ENCODE measurements around the gene AGO4. TPM values are rescaled to one million over a fixed set of nuclear protein-coding genes. Genes with fewer than 3 reads are reported as not detected.
"Not testable (repeated sequence)": the region's sequence is repeated elsewhere in the genome, so short reads cannot be mapped to it uniquely, and the experiment has no call there.

Gene AGO4
- total RNA-seq, 1 experiment from 2014 or later, result 7.1 TPM

DNA sequence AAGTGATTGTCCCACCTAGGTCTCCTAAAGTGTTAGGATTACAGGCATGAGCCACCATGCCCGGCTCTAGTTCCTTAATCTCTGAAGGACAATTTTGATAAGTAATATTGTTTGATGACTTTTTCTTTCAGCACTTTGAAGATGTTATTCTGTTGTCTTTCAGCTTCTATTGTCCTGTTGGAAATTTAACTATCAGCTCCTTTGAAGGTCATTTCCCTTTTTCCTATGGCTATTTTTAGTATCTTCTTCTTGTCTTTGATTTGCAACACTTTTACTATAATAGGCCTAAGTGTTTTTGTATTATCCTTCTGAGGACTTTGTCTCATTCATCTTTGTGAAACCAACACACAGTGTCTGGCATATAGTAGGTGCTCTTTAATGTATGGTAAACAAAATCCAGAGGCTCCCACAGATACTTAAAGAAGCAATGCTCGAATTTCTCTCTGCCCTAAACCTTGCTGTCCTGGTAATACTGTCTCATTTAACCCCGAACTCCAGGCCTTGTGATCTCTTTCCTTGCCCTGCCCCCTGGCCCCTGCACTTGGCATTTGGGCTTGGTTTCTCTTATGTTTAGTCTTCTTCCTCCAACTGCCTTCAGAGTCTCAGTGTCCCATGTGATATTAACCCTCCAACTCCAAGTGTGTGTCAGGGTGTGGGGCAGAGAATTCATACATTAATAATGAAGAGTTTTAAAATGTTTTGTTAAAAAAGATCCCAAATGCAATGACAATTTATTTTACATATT is 56.2 kb downstream of the AGO4 start:
- DNase-seq (ENCODE audit: low read depth), result no peak

DNA sequence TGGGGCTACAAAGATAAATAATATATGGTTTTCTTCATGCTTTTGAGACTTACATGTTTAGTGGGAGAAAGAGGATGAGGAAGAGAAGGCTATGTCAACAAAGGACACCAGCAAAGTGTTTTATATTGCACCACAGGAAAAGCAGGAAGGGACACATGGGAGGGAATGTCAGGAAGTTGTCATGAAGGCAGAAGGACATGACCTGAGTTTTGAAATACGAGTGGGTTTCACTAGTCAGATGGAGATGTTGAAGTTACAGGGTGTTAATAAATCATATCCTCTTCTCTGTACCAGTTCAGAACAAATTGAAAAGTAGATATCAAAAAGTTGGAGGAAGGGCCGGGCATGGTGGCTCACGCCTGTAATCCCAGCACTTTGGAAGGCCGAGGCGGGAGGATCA is 57.0 kb downstream of the AGO4 start:
- no peak for DNase-seq (ENCODE audit: low read depth)

DNA sequence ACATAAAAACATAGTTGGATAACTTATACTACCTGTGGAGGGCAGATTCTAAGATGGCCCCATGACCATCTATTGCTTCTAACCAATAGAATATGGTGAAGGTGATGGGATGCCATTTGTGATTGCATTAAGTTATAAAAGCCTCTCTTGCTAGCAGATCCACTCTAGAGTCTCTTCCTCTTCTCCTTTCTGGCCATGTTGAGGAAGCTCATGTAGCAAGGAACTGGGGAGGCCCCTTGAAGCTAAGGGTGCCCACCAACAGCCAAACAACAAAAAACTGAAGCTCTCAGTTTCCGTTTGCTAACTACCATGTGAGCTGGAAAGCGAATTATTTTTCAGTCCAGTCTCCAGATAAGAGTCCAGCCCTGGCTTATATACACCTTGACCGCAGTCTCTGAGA is 59.2 kb downstream of the AGO4 start:
- no peak for DNase-seq (ENCODE audit: low read depth)

DNA sequence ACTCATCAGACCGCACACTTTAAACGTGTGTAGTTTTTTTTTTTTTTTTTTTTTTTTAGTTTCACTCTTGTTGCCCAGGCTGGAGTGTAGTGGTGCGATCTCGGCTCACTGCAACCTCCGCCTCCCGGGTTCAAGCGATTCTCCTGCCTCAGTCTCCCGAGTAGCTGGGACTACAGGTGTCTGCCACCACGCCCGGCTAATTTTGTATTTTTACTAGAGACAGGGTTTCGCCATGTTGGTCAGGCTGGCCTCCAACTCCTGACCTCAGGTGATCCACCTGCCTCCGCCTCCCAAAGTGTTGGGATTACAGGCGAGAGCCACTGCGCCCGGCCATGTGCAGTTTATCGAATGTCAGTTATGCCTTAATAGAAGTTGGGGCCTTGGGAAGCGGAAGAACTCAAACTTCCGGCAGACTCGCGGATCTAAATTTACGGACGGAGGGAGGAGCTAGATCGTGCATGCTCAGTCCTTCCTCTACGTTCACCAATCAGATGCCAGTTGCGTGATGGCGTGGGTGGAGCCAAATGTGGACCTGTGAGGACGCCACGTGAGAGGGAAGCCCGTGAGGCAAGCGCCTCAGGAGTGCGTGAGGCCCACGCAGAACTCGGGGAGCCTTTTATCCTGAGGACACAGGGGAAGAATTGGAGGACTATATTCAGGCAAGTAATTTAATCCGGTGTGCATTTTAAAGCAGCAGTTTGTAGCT is 61.6 kb downstream of the AGO4 start:
- DNase-seq (ENCODE audit: low read depth), result not testable (repeated sequence)

DNA sequence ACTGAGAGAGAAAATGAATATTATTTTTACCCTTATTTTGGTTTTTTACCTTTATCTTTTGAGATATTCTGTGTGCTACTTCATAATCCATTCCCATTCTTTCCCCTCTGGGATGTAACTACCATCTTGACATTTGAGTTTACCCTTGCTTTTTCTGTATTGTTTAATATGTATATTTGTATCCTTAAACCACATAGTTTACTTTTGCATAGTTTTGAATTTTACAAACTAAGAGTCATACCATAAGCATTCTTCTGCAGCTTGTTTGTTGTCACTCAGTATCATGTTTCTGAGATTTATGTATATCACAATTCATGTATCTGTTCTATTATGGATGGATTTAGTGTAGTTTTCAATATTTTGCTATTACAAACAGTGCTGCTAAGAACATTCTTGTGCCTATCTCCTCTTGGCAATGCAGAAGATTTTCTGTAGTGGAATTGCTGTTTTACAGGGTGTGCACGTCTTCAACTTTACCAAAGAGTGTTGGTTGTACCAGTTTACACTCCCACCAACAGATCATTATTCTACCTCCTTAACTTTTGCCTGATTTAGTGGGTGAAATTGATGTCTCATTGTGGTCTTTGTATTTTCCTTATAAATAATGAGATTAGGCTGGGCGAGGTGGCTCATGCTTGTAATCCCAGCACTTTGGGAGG is 63.0 kb downstream of the AGO4 start:
- no peak for DNase-seq (ENCODE audit: low read depth)

DNA sequence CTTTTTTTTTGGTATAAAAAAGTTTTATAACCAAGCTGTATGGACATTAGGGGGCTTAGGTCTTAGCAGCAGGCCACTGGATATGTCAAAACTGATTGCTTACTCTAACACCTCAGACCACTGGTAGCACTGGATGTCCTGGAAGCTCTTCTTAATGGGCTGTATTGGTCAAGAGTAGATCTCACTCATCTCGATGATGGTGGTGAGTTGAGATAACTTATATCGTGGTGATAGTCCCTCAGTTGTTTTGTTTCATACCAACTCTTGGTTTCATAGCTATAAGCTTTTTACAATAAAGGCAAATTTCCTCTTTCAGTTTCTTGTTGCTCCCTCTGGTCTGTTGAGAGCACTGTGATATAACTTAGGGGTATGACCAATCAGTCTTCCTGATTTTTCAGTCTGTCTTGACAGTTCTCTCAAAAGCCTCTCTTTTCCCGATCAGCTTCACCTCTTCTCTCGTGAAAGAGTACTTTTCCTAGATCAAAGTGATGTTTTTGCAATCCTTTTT is 65.5 kb downstream of the AGO4 start:
- DNase-seq (ENCODE audit: low read depth), result no peak

DNA sequence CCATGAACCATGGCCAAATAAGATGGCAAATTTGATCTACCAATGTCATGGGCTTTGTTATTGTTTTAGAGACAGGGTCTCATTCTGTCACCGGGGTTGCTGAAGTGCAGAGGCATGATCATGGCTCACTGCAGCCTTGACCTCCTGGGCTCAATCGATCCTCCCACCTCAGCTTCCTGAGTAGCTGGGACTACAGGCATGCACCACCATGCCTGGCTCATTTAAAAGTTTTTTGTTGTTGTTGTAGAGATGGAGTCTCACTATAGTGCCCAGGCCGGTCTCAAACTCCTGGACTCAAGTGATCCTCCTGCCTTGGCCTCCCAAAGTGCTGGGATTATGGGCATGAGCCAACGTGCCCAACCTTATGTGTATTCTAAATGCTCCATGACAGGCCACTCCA is 66.3 kb downstream of the AGO4 start:
- DNase-seq (ENCODE audit: low read depth), result not testable (repeated sequence)

DNA sequence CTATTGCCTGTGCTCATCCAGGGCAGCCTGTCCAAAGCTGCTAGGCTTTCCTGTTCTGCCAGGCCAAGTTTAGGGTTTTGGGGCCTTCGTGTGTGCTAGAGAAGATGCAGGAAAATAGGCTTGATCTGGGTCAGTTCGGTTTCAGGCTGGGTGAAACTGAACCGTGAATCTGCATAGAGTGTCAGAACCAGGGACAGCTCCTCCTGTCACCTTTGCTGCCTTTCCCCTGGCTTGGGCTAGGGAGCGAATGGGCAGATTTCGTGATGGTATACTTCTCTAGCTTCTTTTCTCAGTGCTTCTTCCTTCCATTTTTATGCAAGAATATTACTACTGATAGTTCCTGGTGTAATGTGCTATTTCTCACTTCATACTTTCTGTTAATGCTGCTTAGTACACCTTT is 69.2 kb downstream of the AGO4 start:
- DNase-seq (ENCODE audit: low read depth), result peak; percentile 27

DNA sequence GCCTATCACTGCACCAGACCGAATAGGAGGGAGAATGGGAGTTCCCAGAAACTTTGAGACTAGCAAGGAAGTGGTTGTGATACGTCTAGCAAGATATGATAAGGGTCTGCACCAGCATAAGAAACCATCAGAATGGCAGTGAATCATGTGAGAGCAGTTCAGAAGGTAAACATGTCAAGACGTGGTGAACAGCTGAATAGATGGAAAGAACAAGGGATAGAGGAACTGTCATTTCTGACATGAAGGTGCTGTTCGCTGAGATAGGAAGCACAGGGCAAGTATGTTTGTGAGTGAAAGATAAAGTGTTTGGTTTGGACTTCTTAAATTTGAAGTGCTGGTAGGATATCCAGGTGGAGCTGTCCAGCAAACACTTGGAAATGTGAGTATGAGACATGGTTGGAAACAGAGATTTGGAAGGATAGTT is 74.0 kb downstream of the AGO4 start:
- DNase-seq (ENCODE audit: low read depth), result no peak

DNA sequence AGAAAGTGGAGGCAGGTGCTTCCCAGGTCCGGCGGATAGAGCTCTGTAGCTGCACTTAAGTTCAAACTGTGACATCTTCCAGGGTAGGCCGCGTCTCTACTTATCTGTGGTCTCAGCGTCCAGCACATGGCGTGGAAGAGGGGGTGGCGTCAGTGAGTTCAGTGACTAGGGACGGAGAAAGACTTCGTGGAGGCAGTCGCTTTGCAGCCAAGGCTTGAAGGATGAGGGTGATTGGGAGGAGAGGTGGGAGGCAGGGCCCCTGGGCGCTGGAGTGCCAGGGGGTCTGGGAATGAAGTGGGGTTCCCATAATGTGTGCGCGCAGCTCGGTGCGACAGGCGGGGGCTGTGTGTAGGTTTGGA is 74.7 kb downstream of the AGO4 start:
- no peak for DNase-seq (ENCODE audit: low read depth)

DNA sequence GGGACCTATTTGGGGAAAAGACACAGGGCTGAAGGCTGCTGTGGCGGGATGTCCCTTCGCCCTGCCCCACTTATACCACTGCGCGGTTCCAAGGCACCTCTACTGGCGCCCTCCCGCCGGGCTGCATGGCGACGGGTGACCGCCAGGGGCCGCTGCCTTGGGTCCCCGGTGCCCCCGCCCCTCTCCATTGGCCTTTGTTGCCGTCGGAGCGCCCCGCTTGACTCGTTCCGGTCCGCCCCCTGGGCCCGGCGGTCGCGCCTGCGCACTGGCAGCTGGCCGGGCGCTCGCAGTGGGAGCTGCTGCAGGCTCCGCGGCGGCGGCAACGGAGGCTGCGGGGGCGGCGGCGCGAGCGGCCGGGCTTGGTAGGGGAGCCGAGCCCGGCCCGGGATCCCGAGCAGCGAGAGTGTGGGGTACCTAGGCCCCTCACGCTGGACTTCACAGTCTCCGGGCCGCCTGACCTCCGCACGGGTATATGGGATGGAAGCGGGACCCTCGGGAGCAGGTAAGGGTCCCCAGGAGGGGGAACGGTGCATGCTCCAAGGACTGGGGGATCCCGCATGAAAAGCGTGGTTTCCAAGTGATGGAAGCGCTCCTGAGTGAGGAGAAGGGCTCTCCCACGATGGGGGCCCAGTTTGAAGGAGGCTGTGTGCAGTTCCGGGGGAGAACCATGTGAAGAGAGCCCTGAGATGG is 75.3 kb downstream of the AGO4 start, which contains the start of gene AGO1:
Gene AGO1, plus strand, starts transcription at position 265 of the 690 bp plus-strand sequence. Its CDS starts 213 bp downstream, at position 478.
- DNase-seq (ENCODE audit: low read depth), result peak; percentile 91

DNA sequence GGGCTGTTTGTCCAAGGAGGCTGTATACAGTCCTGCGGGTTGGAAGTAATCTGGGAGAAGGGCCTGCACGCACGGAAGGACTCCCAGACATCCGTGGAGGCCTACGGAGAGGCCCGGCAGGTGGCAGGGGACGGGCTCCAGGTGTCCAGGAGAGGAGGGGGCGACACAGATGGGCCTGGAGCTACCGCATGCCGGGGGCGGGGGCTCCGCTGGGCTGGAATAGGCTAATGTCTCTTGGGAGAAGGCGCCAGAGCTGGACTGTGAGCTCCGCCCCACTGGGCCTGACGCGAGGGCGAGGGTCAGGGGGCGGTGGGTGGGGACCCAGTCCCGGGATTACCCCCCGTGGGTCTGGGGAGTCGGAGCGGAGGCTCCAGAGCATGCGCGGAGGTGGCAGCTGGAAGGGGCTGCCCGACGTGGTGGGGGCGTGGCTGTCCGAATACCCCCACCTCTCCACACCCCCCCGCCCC is 75.9 kb downstream of the AGO4 start:
- peak; percentile 22 for DNase-seq (ENCODE audit: low read depth)

DNA sequence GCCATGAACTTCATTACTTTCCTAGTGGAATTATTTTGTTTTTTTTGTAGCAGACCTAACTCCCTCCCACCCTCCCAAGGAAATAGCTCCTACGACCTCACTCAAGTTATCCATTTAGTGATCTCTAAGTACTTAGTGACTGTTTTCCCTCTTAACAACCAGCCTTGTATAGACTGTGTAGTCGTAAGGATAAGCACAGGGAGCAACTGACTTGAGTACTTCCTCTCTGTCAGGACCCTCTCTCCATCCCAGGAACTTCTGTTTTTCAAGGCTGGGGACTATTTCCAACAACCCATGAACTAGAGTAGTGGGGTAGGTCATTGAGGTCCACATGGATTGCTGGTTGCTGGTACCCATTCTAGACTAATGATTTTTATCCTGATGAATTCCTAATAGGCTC is 77.1 kb downstream of the AGO4 start:
- no peak for DNase-seq (ENCODE audit: low read depth)

DNA sequence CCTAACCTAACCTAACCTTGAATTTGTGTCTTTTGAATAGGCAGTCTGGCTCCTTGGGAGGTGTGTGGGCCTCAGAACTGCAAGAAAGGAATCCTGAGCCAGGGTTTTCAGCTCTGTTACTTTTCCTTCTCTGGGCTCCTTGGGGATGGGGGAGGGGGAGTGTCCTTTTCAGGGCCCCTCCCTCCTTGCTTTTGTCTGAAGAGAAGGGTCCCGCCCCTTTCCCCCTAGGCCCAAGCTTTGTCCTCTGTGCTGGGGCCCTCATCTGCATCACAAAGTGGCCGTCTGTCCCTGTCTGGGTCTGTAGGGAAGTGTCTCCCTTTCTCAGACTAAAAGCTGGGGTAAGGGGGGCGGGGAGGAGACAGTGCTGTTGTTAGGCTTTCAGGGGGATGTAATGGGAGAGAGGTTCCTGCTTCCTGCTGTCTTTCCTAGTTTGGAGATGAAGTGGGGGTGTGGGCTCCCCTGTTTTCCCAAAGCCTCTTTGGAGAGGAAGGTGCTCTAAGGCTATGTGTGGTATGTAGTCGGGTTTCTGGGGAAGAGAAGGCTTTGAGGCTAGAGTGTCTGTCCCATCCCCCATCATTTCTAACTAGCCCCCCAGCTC is 78.2 kb downstream of the AGO4 start:
- DNase-seq (ENCODE audit: low read depth), result no peak

DNA sequence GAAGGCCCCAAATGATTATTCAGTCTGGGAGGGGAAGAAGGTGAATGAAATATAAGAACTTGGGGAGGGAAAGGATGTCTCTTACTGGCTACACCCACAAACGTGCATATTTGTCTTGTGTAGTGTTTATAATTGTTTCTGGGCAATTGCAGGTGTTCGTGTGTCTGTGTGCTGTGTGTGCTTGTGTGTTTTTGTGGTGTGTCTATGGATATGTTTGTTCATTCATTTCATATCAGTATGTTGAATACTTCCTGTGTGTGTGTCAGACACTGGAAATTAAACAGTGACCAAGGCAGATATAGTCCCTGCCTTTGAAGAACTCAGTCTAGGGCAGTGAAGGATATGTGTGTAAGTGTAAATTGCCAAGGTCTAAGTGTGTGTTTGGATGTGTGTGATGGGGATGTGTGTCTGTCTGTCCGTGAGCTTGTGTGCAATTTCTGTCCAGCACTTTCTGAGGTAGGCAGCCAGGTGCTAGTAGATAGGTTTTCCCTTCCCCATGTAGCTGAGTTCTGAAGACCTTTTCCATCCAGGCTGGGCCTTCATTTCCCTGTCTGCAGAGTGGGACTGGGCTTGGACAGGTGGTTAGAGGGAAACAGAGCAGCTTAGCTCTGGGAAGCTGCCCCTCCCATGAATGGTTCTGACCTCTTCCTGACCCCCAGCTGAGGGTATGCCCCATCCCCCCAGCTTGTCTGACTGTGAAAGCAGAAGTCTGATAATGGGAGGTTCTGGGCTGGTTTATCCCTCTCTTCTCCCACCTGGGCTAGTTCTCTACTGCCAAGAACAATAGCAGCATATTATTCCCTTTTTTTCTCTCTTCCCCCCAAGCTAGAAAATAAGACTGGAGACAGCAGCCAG is 79.0 kb downstream of the AGO4 start:
- no peak for DNase-seq (ENCODE audit: low read depth)

DNA sequence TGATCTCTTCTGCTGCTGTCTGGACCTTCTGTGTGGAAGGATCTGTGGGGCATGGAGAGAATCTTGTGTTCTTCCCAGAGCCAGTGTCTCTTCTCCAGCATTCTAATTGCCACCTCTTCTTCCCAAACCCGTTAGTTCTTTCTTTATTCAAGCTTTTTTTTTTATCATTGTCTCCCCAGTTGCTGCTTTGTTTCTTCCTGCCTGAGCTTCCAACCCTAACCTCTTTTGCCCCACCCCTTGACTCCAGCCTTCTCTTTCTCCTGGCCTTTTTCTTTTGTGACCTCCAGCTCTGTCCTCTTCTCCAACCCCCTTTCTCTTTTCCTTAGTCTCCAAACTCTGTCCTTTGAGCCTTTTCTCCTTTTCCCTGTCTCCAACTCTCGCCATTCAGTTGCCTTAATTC is 79.7 kb downstream of the AGO4 start:
- no peak for DNase-seq (ENCODE audit: low read depth)

DNA sequence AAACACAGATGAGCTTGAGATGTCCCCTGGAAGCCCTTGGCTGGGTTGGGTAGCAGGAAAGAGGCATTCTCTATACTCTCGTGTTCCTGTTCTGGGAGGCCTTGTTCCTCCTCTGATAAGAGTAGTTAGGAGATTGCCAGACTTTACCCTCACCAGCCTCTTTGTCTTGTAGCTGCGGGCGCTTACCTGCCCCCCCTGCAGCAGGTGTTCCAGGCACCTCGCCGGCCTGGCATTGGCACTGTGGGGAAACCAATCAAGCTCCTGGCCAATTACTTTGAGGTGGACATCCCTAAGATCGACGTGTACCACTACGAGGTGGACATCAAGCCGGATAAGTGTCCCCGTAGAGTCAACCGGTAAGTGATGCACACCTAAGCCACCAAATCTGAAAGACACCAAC is 80.4 kb downstream of the AGO4 start:
- DNase-seq (ENCODE audit: low read depth), result no peak

DNA sequence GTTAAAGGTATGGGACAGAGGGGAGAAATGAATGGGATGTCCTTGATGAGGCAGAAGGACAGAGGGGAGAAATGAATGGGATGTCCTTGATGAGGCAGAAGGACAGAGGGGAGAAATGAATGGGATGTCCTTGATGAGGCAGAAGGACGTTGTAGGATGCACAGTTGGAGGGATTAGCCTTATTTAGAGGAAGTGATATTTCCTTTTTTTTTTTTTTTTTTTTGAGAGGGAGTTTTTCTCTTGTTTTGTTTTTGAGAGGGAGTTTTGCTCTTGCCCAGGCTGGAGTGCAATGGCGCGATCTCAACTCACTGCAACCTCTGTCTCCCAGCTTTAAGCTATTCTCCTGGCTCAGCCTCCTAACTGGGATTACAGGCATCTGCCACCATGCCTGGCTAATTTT is 81.2 kb downstream of the AGO4 start:
- DNase-seq (ENCODE audit: low read depth), result not testable (repeated sequence)

DNA sequence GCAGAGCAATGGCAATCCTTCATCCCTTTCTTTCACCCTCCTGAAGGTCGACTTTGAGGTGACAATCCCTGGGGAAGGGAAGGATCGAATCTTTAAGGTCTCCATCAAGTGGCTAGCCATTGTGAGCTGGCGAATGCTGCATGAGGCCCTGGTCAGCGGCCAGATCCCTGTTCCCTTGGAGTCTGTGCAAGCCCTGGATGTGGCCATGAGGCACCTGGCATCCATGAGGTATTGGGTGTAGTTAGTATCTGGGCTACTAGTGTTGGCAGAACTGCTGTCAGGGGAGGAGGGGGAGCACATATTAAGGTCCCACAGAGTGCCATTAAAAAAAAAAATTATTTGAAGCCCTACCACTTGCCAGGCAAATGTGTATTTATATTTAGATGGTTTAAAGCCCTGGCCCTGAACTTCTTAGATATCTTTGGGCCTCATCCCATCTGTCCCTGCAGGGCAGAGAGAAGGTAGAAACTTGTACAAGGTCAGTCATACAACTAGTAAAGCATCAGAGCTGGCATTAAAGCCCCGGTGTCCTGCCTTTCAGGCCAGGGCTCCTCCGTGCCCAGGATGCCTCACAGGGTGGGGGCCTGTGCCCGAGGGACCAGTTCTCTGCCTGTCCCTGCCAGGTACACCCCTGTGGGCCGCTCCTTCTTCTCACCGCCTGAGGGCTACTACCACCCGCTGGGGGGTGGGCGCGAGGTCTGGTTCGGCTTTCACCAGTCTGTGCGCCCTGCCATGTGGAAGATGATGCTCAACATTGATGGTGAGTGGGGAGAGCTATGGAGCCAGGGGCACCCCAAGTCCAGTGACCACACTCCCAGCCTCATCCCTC is 85.4 kb downstream of the AGO4 start:
- no peak for DNase-seq (ENCODE audit: low read depth)

DNA sequence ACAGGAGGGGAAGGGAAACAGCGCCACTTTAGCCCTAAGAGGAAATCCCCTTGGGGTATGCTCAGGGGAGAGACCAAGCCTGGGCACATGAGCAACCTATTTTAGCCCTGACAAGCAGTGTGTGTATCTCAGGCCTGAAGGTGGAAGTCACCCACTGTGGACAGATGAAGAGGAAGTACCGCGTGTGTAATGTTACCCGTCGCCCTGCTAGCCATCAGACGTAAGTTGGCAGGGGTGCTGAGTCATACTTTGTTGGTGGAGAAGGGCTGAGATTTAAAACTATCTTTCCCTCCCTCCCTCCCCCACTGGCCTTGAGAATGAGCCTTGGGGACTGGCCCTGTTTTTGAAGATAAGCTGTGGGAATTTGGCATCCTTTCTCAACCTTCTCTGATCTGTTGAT is 86.4 kb downstream of the AGO4 start:
- peak; percentile 75 for DNase-seq (ENCODE audit: low read depth)

Data from M059J (cell line).